Posterior vena cava (tissue), 2 donors: ENCODE results near the gene TNF. TPM values are rescaled to one million over a fixed set of nuclear protein-coding genes. Genes with fewer than 3 reads are reported as not detected.
"Not testable (repeated sequence)": the region's sequence is repeated elsewhere in the genome, so short reads cannot be mapped to it uniquely, and the experiment has no call there.

Source experiments
- DNase-seq: peaks from one replicate; pipeline ENCODE4 v3.0.0-alpha.2; 2020; ENCODE audit warnings: low spot score
- intact Hi-C, 2 donors: fragments of 100-400 bp; cut with DNase I; formaldehyde crosslinking; loops; one replicate each; pipeline versions ENCODE4 v1.14.1 to v1.14.2; 2022 to 2023
- total RNA-seq, 2 donors: library from RNA; stranded (reverse); fragmentation: NEBNext Ultra II Directional; extraction: Animal tissue kit (Norgen Biotek cat#: 25700); gene quantifications; one replicate each; pipeline ENCODE4 v1.2.1, GENCODE V29; 2021
- donor health status: DM: yes; HTN: yes; CAD: no.
- donor health status: DM: yes; HTN: yes; CAD: no.

TNF gene
- total RNA-seq, 2 donors from 2014 or later: 0.81 to 0.93 TPM

DNA sequence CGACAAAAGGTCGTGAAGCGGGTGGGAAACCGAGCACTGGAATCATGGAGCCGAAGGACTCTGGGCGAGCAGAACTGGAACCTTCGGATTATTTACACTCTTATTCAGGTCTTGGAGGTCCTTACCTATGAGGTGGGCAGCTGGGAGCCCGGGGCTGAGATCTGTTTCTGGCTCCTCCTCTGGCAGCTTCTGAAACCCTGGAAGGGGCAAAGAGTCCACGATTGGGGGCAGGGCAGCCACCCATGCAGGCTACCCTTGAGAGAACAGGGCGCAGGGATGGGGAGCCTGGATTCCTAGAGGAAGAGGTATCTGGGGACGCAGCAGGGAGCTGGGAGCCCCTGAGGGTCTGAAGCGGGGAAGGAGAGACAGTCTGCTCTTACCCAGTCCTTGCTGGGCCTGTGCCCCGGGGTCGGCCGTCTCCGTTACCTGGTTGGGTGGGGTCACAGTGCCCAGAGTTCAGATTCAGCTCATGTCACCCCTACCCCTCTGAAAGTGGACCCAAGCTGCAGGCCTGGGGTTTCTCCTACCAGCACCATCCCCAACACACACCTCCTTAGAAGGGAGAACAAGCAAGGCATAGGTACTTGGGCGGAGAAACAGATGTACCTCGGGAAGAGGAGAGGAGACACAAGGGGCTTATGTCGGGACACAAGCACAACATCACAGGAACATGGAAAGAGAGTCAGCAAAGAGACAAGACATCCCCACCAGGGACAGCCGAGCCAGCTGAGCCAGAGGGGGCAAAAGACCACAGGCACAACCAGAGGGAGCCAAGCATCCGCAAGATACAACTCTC is 6.3 kb downstream of the TNF start:
- intact Hi-C loops: no loop called here
- DNase-seq: no peak

DNA sequence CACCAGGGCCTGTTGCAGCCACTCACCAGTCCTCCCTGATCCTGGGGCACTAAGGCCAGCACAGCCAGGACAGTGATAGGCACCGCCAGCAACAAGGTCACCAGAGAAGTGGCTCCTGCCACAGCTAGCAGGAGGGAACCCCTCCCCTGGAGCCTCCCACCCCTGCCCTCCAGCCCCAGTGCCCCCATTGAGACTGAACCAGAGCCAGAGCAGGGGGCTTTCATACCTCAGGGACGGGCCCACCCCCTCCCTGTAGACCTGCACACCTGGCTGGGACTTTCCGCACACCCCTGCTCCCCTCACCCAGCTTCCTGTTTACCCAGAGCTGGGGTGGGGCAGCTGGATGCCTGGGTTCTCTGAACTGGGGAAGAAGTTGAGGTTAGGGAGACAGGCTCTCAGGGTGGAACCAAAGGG is 6.9 kb downstream of the TNF start, which contains the start of gene LTB:
Gene LTB, minus strand, starts transcription at position 195 of the 414 bp plus-strand sequence. Its CDS starts 7 bp downstream, at position 188.
- intact Hi-C loops: no loop called here
- DNase-seq: no peak

DNA sequence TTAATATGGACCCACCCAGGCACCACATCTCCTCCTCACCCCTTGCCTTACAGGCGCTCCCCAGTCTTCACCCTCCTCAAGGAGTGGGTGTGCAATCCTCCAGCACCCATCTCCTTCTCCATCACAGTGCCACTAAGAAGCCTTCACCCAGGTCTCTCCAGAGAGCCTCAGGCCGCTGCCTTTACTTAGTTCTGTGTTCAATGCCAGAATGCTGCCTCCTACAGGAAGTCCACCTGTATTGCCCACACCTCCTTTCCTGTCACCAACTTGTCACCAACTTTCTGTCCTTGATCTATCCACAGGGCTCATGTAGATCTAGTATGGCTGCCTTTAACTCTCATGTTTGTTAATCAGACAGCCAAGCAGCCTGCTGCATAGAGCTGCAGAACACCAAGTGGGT is 10.1 kb downstream of the TNF start:
- intact Hi-C loops: no loop called here

DNA sequence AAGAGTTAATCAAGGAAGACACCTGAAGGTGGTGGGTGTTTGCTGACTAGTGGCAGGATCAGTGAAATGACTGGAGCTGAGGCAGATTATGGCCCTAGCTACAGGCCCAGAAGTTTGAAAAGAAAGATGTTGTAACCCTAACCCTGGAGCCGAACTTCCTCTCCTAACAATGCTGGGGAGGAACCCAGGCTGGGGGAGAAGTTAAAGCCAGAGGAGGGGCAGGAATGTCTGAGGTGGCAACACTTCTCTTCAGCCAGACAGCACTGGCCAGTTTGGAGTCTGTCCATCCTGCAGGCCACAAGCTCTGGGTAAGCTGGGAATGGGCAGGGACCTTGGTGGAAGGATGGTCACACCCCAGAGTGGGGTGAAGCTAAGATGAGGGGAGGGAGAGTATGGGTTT is 10.6 kb downstream of the TNF start, which contains the start of gene LST1:
Gene LST1, plus strand, starts transcription at position 270 of the 400 bp plus-strand sequence. CDS start 1,023 bp downstream, outside the sequence.
- no peak for DNase-seq
- intact Hi-C loops: no loop called here

More for the DNA sequence above, 10.1 kb downstream of the TNF start:
- DNase-seq: no peak

DNA sequence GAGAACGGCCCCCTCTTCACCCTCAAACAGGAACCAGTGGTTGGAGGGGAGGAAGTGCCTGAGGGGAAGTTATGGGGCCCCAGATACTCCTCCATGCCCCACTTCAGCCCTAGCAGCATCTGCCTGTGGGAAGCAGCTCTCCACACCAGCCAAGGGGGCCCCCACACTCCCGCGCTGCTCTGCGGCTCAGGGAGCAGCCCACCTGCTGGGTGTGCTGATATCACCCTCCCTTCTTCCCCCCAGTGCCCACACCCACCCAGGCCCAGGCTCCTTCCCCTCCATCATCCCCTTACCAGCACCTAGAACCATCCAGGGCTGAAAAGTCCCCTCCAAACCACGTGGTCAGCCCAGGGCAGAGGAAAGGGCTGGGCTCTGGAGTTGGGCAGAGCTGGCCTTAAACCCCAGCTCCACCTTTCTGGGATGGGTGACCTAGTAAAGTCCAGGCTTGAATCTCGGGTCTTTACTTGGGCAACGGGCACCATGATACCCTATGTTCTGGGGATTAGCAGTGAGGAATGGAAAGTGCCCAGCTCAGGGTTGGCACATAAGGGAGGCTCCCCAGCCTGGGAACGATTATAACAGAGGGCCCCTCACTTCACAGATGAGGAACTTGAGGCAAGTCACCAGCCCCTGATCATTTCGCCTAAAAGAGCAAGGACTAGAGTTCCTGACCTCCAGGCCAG is 11.4 kb downstream of the TNF start:
- no peak for DNase-seq
- intact Hi-C loops: no loop called here

DNA sequence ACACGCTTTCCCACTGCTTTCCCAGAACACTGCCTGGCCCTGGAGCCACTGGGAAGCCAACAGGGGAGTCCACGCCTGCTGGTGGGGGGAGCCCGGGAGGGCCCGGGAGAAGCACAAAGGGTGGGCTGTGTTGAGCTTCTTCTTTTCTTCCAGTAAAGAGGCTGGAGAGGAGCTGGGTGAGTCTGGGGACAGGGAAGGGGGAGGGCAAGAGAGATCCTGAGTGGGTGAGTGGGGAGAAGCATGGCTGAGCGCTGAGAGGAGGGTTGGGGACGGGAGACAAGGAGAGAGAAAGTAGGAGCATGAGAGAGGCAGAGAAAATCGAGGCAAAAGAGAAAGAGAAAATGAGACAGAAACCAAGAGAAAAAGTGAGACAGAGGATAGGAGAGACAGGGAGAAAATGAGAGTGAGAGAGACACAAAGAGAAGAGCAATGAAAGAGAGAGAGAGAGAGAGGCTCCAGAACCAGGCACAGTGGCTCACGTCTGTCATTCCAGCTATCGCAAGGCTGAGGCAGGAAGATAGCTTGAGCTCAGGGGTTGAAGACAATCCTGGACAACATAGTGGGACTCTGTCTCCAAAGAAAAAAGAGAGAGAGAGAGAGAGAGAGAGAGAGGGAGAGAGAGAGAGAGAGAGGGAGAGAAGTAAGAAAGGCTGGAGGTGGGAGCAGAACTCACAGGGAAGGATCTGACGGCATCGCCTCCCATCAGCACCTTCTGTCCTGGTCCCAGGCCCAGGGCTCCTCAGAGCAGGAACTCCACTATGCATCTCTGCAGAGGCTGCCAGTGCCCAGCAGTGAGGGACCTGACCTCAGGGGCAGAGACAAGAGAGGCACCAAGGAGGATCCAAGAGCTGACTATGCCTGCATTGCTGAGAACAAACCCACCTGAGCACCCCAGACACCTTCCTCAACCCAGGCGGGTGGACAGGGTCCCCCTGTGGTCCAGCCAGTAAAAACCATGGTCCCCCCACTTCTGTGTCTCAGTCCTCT is 12.7 kb downstream of the TNF start:
- intact Hi-C loops: no loop called here
- no peak for DNase-seq

DNA sequence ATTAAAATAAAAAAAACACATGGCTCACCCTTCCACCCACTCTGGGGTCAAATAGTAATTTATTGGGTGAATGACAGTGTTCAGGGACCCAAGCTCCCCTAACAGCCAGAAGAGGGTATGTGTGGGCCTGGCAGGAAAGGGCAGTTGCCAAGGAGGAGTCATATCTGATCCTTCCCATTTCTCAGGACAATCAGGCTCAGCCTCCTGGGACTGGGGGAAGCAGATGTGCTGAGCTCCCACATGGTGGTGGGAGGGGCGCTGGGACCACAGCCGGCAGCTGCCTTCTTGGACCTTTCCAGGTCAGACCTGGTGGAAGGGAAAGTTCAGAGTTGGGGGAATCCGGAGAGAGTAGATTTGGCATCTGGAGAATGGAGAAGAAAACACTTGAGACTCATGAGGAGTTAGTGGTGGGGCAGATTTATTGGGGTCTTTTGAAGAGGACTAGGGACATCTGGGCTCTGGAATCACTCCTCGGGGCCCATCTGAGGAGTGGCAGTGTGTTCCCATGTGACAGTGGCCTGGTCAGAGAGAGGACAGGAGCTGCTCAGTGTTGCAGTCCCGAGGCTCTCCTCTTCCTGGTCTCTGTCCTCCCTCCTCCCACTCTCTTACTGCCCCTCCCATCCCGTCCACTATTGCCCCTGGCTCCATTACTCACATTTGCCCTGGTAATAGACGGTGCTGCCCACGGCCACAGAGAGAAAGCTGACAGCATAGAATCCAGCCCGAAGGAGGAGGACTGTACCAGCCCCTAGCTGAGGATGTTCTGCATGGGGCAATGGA is 13.7 kb downstream of the TNF start:
- intact Hi-C loops: no loop called here
- DNase-seq: no peak

DNA sequence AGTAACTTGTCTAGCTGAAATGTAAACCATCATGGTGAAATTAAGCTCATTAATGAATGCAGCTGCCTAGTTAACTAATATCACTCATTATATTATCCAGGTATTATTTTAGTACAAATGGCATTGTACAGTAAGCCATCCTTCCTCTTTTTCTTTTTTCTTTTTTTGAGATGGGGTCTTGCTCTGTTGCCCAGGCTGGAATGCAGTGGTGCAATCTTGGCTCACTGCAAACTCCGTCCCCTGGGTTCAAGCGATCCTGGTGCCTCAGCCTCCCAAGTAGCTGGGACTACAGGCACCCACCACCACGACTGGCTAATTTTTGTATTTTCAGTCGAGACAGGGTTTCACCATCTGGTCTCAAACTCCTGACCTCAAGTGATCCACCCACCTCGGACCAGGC is 15.3 kb downstream of the TNF start:
- intact Hi-C loops, DNase-seq: not testable (repeated sequence)

DNA sequence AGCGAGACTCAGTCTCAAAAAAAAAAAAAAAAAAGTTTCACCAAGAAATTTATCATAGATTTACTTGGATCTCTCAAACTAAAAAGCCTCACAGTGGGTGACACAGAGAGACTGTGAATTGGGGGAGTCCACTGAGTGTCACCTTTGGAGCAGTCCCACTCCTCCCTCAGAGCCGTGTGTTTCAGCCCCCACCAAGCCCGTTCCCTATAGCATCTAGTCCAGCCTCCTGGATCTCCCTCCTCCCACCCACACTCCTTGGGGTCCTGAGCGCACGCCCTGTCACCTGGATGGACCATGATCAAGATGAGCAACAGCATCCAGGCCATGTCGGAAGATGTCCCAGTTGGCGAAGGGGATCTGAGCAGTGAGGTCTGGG is 17.0 kb downstream of the TNF start:
- DNase-seq: no peak
- intact Hi-C loops: no loop called here

DNA sequence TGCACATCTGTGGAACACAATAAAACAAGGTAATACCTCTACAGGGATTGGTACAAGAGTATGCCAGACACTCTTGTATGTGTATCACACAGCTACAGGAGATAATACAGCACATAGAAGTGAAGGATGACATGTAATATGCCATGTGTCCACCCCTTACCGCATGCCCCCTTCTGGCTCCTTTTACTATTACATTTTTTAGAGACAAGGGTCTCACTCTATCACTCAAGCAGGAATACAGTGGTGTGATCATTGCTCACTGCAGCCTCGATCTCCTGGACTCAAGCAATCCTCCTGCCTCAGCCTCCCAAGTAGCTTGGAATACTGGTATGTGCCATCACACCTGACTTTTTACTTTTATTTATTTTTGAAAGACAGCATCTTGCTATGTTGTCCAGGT is 21.6 kb downstream of the TNF start:
- no peak for DNase-seq
- intact Hi-C loops: loop anchor here in 1 of 2 donors (5.0 kb wide), 1 partner anchor 50 kb away; the partner anchor contains the start of genes ATP6V1G2 and NFKBIL1

DNA sequence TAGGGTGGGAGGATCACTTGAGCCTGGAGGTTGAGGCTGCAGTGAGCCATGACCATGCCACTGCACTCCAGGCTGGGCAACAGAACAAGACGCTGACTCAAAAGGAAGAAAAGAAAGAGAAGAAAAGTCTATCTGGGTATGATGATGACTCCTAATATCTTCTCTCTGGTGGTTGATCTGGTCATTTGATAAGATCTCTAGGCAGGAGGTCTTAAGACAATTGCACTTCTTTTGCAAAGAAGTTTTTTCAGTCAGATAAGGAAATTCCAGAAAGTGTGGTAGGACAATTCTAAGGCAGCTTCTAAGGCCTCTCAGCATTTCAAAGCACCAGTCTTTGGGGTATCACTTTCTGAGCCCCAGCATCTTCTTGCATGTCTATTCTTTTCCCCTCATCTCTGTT is 32.0 kb downstream of the TNF start:
- intact Hi-C loops: no loop called here
- no peak for DNase-seq

DNA sequence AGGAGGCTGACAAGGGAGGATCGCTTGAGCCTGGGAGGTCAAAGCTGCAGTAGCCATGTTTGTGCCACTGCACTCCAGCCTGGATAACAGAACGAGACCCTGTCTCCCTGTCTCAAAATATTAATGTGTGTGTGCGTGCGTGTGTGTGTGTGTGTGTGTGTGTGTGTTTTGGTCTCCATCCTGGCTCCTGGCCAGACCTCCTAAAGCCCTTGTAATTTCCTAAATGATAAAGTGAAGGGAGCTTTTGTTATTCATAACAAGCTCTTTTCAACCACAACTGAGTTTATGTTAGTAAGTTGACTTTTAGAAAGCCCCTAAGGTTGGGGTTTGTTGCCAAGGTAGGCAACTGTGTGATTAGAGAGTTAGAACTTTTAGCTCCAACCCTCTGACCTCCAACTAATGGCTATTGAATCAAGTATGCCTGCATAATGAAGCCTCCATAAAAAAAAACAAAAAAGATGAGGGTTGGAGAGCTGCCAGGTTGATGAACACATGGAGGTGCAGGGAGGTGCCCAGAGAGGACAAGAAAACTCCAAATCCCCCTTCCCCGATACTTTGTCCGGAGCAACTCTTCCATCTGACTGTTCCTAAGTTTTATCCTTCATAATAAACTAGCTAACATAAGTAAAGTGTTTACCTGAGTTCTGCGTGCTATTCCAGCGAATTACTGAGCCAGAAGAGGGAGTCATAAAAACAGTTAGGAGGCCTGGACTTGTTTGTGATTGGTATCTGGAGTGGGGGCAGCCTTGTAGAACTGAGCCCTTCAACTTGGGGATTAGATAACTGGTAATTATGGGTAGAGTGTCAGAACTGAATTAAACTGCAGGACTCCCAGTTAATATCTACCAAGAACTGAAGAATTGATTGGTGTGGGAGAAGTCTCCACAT is 34.4 kb downstream of the TNF start:
- no peak for DNase-seq
- intact Hi-C loops: no loop called here

DNA sequence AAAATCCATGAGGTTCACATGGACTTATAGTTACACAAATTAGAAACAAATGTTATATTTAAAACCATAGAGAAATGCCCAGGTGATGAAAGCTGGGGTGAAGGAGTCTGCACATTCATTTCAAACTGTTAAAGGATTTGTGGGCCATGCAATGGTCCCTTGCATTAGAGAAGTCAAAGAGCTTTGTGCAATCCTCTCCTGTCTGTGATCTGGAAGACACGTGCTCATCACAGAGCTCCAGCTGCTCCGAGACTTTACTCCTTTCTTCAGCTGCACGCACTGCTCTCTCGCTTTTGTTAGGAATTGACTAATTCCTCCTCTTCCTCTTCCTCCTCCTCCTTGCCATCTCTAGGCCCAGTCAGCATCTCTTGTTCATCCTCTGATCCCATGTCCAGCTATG is 35.6 kb downstream of the TNF start:
- intact Hi-C loops: no loop called here

DNA sequence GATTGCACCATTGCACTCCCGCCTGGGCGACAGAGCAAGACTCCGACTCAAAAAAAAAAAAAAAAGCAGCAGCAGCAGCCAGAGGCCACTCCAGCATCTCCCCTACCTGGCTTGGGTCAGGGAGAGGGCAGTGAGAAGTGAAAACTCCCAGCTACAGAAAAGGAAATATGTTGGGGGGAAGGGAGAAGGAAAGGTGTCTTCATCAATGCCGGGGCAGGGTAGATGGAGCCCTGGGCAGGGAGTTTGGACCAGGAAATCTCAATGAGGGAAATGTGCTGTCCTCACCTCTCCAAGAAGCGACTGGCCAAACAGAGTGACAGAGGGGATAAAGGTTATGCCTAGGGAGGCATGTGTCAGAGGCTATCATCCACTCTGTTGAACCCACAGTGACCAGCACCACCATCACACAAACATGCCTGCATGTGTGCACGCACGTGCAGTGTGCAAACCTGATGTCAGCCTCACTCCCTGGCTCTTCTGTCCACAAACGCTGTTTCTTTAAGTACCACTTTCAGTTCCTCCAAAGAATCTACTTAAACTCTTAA is 38.8 kb downstream of the TNF start:
- intact Hi-C loops: loop anchor here in 1 of 2 donors (1.0 kb wide), 1 partner anchor 38 kb away; no protein-coding TSS in a partner anchor
- DNase-seq: no peak

More for the DNA sequence above, 35.6 kb downstream of the TNF start:
- DNase-seq: no peak

DNA sequence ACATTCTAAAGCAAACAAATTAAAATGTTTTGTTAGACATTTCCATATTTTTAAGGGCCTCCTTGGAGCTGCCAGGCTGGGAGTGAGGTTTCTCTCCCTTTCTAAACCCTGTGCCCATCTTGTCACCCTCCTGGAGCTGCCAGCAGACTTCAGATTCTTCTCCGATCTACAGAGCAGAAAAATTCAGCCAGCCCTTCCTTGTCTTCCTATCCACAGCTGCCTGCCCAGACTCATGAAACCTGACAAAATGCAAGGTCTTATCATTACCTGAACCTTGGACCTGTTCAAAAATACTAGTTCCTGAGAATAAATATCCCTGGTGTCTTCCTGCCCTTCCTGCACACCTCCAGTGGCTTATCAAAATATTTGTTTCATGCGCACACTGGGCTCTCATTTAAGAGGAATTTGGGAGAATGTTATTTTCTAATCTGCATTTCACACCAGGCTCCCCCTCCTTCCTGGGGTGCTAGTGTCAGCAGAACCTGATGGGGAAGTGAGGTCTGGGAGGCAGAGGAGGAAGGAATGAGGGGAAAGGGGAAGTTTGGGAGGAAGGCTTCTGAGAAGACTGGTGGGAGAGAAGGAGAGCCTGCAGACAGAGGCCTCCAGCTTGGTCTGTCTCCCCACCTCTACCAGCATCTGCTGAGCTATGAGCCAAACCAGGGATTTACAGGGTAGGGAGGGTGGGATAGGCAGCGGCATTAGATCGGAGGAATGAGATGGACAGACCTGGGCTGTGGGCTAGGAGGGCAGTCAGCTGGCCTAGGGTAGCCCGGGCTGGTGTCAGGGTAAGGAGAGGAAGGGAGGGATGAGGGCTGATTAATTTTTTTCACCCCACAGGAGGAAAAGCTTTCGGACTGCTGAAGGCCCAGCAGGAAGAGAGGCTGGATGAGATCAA is 39.6 kb downstream of the TNF start, which contains the start of gene AIF1:
Gene AIF1, plus strand, starts transcription at position 551 of the 895 bp plus-strand sequence. Its CDS starts 96 bp downstream, at position 647.
- no peak for DNase-seq
- intact Hi-C loops: loop anchor here in 1 of 2 donors (1.0 kb wide), 1 partner anchor 39 kb away; no protein-coding TSS in a partner anchor

DNA sequence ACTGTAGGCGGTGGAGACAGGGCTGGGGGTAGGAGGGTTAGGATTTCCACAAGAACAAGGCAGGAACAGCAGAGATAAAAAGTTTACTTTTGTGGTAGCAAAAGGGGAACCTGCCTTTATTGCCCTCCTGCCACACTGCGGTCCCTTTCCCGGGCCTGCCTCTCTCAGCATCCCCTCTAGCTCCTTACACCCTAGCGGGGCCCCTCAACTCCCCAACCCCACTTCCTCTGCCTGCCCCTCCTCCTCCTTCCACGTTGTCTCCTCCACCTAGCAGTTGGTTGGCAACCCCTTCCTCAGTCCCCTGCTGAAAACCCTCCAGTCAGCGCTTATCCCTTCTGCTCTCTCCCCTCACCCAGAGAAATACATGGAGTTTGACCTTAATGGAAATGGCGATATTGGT is 40.4 kb downstream of the TNF start:
- DNase-seq: no peak
- intact Hi-C loops: no loop called here
